Fibroblast of skin of right biceps (primary cell): ENCODE data around the gene GDPD5.

Experiments used
- DNase-seq: peaks from one replicate; pipeline ENCODE4 v3.0.0-alpha.2; 2013

GDPD5 gene

DNA sequence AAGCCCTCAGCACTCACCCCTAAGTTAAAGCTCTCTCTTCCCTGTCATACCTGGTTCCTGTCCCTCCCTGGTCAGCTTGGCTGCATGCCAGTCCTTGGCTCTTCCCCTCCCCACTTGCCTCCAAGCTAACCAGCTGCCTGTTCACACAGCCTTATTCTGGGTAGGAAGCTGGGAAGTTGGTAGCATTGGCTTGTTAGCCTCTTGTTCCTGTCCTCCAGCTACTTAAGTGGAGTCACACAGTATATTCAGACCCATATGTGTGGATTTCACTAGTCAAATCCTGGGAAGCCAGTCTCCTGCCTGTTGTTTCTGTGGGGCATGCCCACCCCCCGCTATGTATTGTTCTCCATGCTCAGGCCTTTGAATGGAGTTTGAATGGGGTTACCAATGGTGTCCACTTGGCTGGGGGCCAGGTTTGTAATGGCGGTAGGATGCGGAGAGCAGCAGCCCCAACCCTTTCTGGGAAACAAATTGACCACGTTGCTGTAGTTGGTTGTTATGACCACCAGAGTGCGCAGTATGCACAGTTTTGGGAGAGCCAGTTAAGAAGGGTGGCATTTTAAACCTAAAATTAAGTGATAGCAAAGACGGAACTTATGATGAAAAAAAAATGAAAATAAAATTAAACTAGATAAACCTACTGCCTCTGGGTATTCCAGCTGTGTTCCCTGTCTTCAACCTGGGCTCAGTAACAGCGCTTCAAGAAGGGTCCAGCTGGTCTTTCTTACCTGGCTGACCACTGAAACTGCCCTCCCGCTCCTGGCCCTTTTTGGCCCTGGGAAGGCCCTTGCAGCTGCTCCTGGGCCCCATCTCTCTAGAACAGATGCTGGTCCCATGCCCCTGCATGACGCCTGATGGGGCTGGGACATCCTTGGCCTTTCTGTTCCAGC is 137.1 kb downstream of the GDPD5 start:
- DNase-seq: peak; percentile 77

DNA sequence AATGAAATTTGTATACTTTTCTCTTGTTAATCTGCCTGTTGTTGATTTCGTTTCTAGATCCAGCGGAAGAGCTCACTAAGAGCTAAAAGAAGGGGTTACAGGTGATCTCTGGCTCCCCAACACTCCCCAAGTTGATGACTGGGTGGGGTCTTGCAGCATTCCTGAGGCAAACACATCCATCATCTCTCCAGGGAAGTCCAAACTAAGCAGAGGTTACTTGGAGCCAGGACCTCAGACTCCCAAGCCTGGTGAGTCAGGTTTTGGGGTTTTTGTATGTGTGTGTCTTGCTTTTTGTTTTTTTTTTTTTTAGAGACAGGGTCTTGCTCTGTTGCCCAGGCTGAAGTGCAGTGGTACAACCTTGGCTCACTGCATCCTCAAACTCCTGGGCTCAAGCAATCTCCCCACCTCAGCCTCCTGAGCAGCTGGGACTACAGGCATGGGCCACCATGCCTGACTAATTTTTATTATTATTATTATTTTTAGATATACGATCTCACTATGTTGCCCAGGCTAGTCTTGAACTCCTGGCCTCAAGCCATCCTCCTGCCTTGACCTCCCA is 137.9 kb downstream of the GDPD5 start:
- no peak for DNase-seq

DNA sequence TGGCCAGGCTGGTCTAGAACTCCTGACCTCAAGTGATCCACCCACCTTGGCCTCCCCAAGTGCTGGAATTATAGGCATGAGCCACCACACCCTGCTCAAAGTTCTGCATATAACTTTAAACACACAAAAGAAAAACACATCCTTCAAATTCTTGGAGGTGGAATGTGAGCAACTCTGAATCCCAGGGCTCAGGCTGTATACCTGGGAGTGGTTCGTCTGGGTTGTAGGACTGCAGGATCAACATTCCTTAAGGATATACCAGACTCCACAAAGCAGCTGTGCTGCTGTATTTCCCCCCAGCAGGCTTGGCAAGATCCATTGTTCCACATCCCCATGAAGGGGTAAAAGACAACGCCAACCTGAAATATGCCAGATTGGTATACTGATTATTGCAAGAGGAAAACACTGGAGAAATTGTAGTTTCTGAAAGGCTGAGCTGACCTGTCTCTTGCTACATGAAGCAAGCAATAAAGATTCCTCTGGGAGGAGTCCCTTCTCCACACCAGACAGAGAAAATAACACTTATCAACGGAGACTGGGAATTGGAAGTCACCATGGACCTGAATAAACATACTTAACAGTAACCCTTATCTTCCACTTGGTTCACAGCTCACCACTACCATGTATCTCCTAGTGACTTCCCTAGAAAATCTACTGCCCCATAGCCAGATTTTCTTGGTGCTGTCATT is 138.7 kb downstream of the GDPD5 start:
- peak; percentile 41 for DNase-seq
